Measurements from ENCODE around the gene TNFAIP8L2.

GRCh38 chr1:151147132-151147503, 9.3 kb upstream of the TNFAIP8L2 start:
- TF ChIP-seq CTCF (IDR thresholded peaks at IDR 0.05 in 2 of 3, conservative IDR thresholded peaks at IDR 0.05 in 1 of 3; ENCODE audit: borderline replicate concordance in 1 of 3, insufficient read depth in 1 of 3, low read depth in 2 of 3, low read length in 2 of 3) (no peak), ATF3 (IDR thresholded peaks at IDR 0.05) (no peak), YY1 (IDR thresholded peaks at IDR 0.05; ENCODE audit: extremely low read depth, insufficient replicate concordance, low read depth, low read length) (no peak), POLR2A (IDR thresholded peaks at IDR 0.05; ENCODE audit: borderline replicate concordance, extremely low read depth, insufficient read depth, insufficient read length) (no peak), REST (IDR thresholded peaks at IDR 0.05; ENCODE audit: low read depth) (no peak), SP1 (IDR thresholded peaks at IDR 0.05; ENCODE audit: low read depth) (no peak), POLR2AphosphoS5 (IDR thresholded peaks at IDR 0.05; ENCODE audit: low read depth, low read length) (no peak), EZH2 (IDR thresholded peaks at IDR 0.05) (no peak)
